PC-3 (cell line): ENCODE measurements around the gene RCAN2. TPM values are rescaled to one million over a fixed set of nuclear protein-coding genes. Genes with fewer than 3 reads are reported as not detected.

Source experiments
- ATAC-seq: fragments of 200-7000 bp; cut with Tn5 transposase; 2 replicates; pipeline ENCODE4 v1.9.1; 2020; ENCODE audit warnings: mild to moderate bottlenecking, moderate library complexity
- BruUV-seq: library from RNA; stranded (reverse); fragments of 400-500 nt; replicated peaks from 2 replicates; lab custom pipeline; 2021; lab: Mats Ljungman, UMichigan
- CTCF ChIA-PET: fragments of 300-600 bp; sonication (Branson Sonifier 250); formaldehyde crosslinking; loops from one replicate; lab custom pipeline; 2022; ENCODE audit warnings: antibody characterized with exemption; lab: Charles Lee
- POLR2A ChIA-PET: fragments of 300-600 bp; sonication (Branson Sonifier 250); formaldehyde crosslinking; loops from one replicate; lab custom pipeline; 2022; ENCODE audit warnings: antibody characterized with exemption; ENCODE audit not compliant: unreplicated experiment; lab: Charles Lee
- DNase-seq: peaks from one replicate; pipeline ENCODE4 v3.0.0-alpha.2; 2015
- H2AFZ ChIP-seq: fragments of 300-600 bp; sonication (generic); 2 replicates; pipeline ENCODE4 v1.6.0; 2016; ENCODE audit warnings: antibody characterized with exemption, low read length
- H3F3A ChIP-seq: fragments of 300-600 bp; sonication (generic); one replicate; pipeline ENCODE4 v1.6.0; 2017; ENCODE audit warnings: antibody characterized with exemption, low read length, control low read depth, mild to moderate bottlenecking; ENCODE audit not compliant: unreplicated experiment
- H3K27ac ChIP-seq: fragments of 300-600 bp; sonication (generic); 2 replicates; pipeline ENCODE4 v1.5.1; 2016; ENCODE audit warnings: mild to moderate bottlenecking, low read length
- H3K27me3 ChIP-seq: fragments of 300-600 bp; sonication (generic); 2 replicates; pipeline ENCODE4 v1.6.1; 2016; ENCODE audit warnings: low read length, mixed read lengths
- H3K36me3 ChIP-seq: fragments of 300-600 bp; sonication (generic); 2 replicates; pipeline ENCODE4 v1.6.1; 2016; ENCODE audit warnings: low read depth, mixed run types, low read length, mixed read lengths
- H3K4me1 ChIP-seq: fragments of 300-600 bp; sonication (generic); 2 replicates; pipeline ENCODE4 v1.5.1; 2016; ENCODE audit warnings: low read length; ENCODE audit not compliant: insufficient read depth
- H3K4me2 ChIP-seq: fragments of 300-600 bp; sonication (generic); 2 replicates; pipeline ENCODE4 v1.6.0; 2016; ENCODE audit warnings: low read length
- H3K4me3 ChIP-seq: fragments of 300-600 bp; sonication (generic); 2 replicates; pipeline ENCODE4 v1.5.1; 2016; ENCODE audit warnings: mild to moderate bottlenecking, low read length, mixed read lengths
- H3K79me2 ChIP-seq: fragments of 300-600 bp; sonication (generic); 2 replicates; pipeline ENCODE4 v1.6.1; 2017; ENCODE audit warnings: low read length, mixed read lengths
- H3K9ac ChIP-seq: fragments of 300-600 bp; sonication (generic); 2 replicates; pipeline ENCODE4 v1.6.0; 2016; ENCODE audit warnings: mild to moderate bottlenecking, low read length
- H3K9me2 ChIP-seq: fragments of 300-600 bp; sonication (generic); replicated peaks from 2 replicates; pipeline ENCODE4 v1.6.1; 2016; ENCODE audit warnings: mixed run types, low read length, mixed read lengths
- H3K9me3 ChIP-seq: fragments of 300-600 bp; sonication (generic); 2 replicates; pipeline ENCODE4 v1.6.1; 2016; ENCODE audit warnings: low read length, mixed read lengths
- H4K20me1 ChIP-seq: fragments of 300-600 bp; sonication (generic); 2 replicates; pipeline ENCODE4 v1.6.1; 2016; ENCODE audit warnings: low read length, mixed read lengths
- CTCF ChIP-seq: fragments of 300-600 bp; sonication (generic); conservative IDR thresholded peaks from 2 replicates; pipeline ENCODE4 v1.5.1; 2017; ENCODE audit warnings: antibody characterized with exemption, low read depth, mild to moderate bottlenecking, low read length
- EZH2 ChIP-seq: fragments of 300-600 bp; sonication (generic); IDR thresholded peaks from one replicate; pipeline ENCODE4 v1.6.1; 2017; ENCODE audit warnings: antibody characterized with exemption, mild to moderate bottlenecking, low read length; ENCODE audit not compliant: unreplicated experiment
- EZH2phosphoT487 ChIP-seq: fragments of 300-600 bp; sonication (generic); IDR thresholded peaks from 2 replicates; pipeline ENCODE4 v1.6.1; 2018; ENCODE audit warnings: mild to moderate bottlenecking, antibody characterized with exemption, low read length, borderline replicate concordance
- intact Hi-C: fragments of 100-400 bp; cut with micrococcal nuclease; formaldehyde crosslinking; loops from 2 replicates; pipeline ENCODE4 v1.9.0; 2023
- total RNA-seq: library from RNA; depleted of rRNA; stranded (reverse); fragments of >200 nt; gene quantifications from 2 replicates; pipeline ENCODE4 v1.2.3, GENCODE V29; 2014

Gene RCAN2
- total RNA-seq, 1 experiment from 2014 or later: not detected

GRCh38 chr6:46509981-46510510 is 18.8 kb upstream of the RCAN2 start:
- Histone ChIP-seq H2AFZ (no peak overlapping the region), H3K9me3 (no peaks in the 10 kb centered on the region), H3K27ac (no peak overlapping the region), H3K4me1 (no peaks in the 10 kb centered on the region), H3K36me3 (no peaks in the 10 kb centered on the region), H4K20me1 (no peaks in the 10 kb centered on the region), H3K9me2 (no peaks in the 10 kb centered on the region), H3K27me3 (peaks cover 33% of the 10 kb centered on the region), H3K4me3 (no peak overlapping the region), H3K9ac (no peak overlapping the region), H3K4me2 (no peak overlapping the region), H3K79me2 (no peaks in the 10 kb centered on the region), H3F3A (no peaks in the 10 kb centered on the region)
- DNase-seq (no peak), ATAC-seq (no peak)
- no TSS peak for BruUV-seq
- TF ChIP-seq CTCF (no peak), EZH2phosphoT487 (no peak), EZH2 (no peak)
- CTCF ChIA-PET: no interaction called here
- POLR2A ChIA-PET: no interaction called here
- intact Hi-C loops: no loop called here

GRCh38 chr6:46509063-46509462 is 17.8 kb upstream of the RCAN2 start:
- POLR2A ChIA-PET: no interaction called here
- ATAC-seq: no peak
- no TSS peak for BruUV-seq
- H3F3A ChIP-seq: no peaks in the 10 kb centered on the region
- H3K4me3 ChIP-seq: no peak overlapping the region
- no peak overlapping the region for H3K4me2 ChIP-seq
- H3K36me3 ChIP-seq: no peaks in the 10 kb centered on the region
- H3K9me2 ChIP-seq: no peaks in the 10 kb centered on the region
- no peak overlapping the region for H2AFZ ChIP-seq
- CTCF ChIA-PET: no interaction called here
- H3K79me2 ChIP-seq: no peaks in the 10 kb centered on the region
- TF ChIP-seq EZH2 (no peak), CTCF (no peak), EZH2phosphoT487 (no peak)
- no peaks in the 10 kb centered on the region for H3K4me1 ChIP-seq
- H3K27ac ChIP-seq: no peak overlapping the region
- H4K20me1 ChIP-seq: no peaks in the 10 kb centered on the region
- intact Hi-C loops: no loop called here
- H3K27me3 ChIP-seq: peaks cover 33% of the 10 kb centered on the region
- DNase-seq: no peak
- H3K9me3 ChIP-seq: no peaks in the 10 kb centered on the region
- H3K9ac ChIP-seq: no peak overlapping the region

- Histone ChIP-seq H3K27me3 (peaks cover 33% of the 10 kb centered on the region), H3K9me2 (no peaks in the 10 kb centered on the region), H3K9ac (no peak overlapping the region), H4K20me1 (no peaks in the 10 kb centered on the region), H3K4me2 (no peak overlapping the region), H3K4me1 (no peaks in the 10 kb centered on the region), H3K36me3 (no peaks in the 10 kb centered on the region), H3K4me3 (no peak overlapping the region), H3K9me3 (no peaks in the 10 kb centered on the region), H3K27ac (no peak overlapping the region), H3F3A (no peaks in the 10 kb centered on the region), H2AFZ (no peak overlapping the region), H3K79me2 (no peaks in the 10 kb centered on the region)
- ChIA-PET CTCF (no interaction called here), POLR2A (no interaction called here)
- TF ChIP-seq EZH2phosphoT487 (no peak), EZH2 (no peak), CTCF (no peak)
- no TSS peak for BruUV-seq
- DNase-seq (no peak), ATAC-seq (no peak)
- intact Hi-C loops: no loop called here
These were observed 16.2 kb upstream of the RCAN2 start for GRCh38 chr6:46507426-46507825.
